ENCODE measurements around the gene HS3ST6.

Gene HS3ST6

GRCh38 chr16:1895949-1896675 is 22.1 kb downstream of the HS3ST6 start:
- peaks cover 3% of the 10 kb centered on the region for H3K27me3 ChIP-seq (ENCODE audit: insufficient read depth, low read length)
- H3K4me2 ChIP-seq (ENCODE audit: low read length), result no peak overlapping the region
- H4K20me1 ChIP-seq (ENCODE audit: insufficient read depth, low read length), result no peaks in the 10 kb centered on the region
- no peaks in the 10 kb centered on the region for H3K79me2 ChIP-seq (ENCODE audit: insufficient read depth, low read length)
- H3K9me2 ChIP-seq (ENCODE audit: low read depth, low read length), result no peaks in the 10 kb centered on the region
- no peaks in the 10 kb centered on the region for H3K9me3 ChIP-seq (ENCODE audit: low read length)
- no peak overlapping the region for H2AFZ ChIP-seq (ENCODE audit: low read length)
- no peak overlapping the region for H3K27ac ChIP-seq (ENCODE audit: low read depth, low read length, poor library complexity, severe bottlenecking)
- H3K36me3 ChIP-seq (ENCODE audit: insufficient read depth, low read length), result no peaks in the 10 kb centered on the region
- TF ChIP-seq EZH2 (IDR thresholded peaks at IDR 0.05; ENCODE audit: borderline replicate concordance, low read length), result no peak
- TF ChIP-seq CTCF (IDR thresholded peaks at IDR 0.05; ENCODE audit: low read length), result no peak
- no peaks in the 10 kb centered on the region for H3F3A ChIP-seq (ENCODE audit: insufficient read depth, low read length)
- H3K4me1 ChIP-seq (ENCODE audit: insufficient read depth, low read length, severe bottlenecking), result no peaks in the 10 kb centered on the region
- H3K4me3 ChIP-seq (ENCODE audit: low read depth, low read length, poor library complexity, severe bottlenecking), result no peak overlapping the region
- no peak overlapping the region for H3K9ac ChIP-seq (ENCODE audit: low read length)

GRCh38 chr16:1895068-1895467 is 23.1 kb downstream of the HS3ST6 start:
- Histone ChIP-seq H3K4me3 (ENCODE audit: low read depth, low read length, poor library complexity, severe bottlenecking) (no peak overlapping the region), H3K27ac (ENCODE audit: low read depth, low read length, poor library complexity, severe bottlenecking) (no peak overlapping the region), H4K20me1 (ENCODE audit: insufficient read depth, low read length) (no peaks in the 10 kb centered on the region), H3K4me2 (ENCODE audit: low read length) (no peak overlapping the region), H2AFZ (ENCODE audit: low read length) (no peak overlapping the region), H3K79me2 (ENCODE audit: insufficient read depth, low read length) (no peaks in the 10 kb centered on the region), H3K4me1 (ENCODE audit: insufficient read depth, low read length, severe bottlenecking) (no peaks in the 10 kb centered on the region), H3F3A (ENCODE audit: insufficient read depth, low read length) (no peaks in the 10 kb centered on the region), H3K36me3 (ENCODE audit: insufficient read depth, low read length) (no peaks in the 10 kb centered on the region), H3K9me2 (ENCODE audit: low read depth, low read length) (no peaks in the 10 kb centered on the region), H3K9ac (ENCODE audit: low read length) (no peak overlapping the region), H3K9me3 (ENCODE audit: low read length) (no peaks in the 10 kb centered on the region), H3K27me3 (ENCODE audit: insufficient read depth, low read length) (peaks cover 11% of the 10 kb centered on the region)
- TF ChIP-seq CTCF (IDR thresholded peaks at IDR 0.05; ENCODE audit: low read length) (no peak), EZH2 (IDR thresholded peaks at IDR 0.05; ENCODE audit: borderline replicate concordance, low read length) (no peak)

- 0 out of 2 replicates have a peak, but pooled peaks cover 8% of the 10 kb centered on the region for H3K27me3 ChIP-seq (ENCODE audit: insufficient read depth, low read length)
- TF ChIP-seq EZH2 (IDR thresholded peaks at IDR 0.05; ENCODE audit: borderline replicate concordance, low read length) (no peak), CTCF (IDR thresholded peaks at IDR 0.05; ENCODE audit: low read length) (no peak)
- H3K36me3 ChIP-seq (ENCODE audit: insufficient read depth, low read length), result no peaks in the 10 kb centered on the region
- H3K9ac ChIP-seq (ENCODE audit: low read length), result no peak overlapping the region
- H3K9me3 ChIP-seq (ENCODE audit: low read length), result no peaks in the 10 kb centered on the region
- H4K20me1 ChIP-seq (ENCODE audit: insufficient read depth, low read length), result no peaks in the 10 kb centered on the region
- H3K27ac ChIP-seq (ENCODE audit: low read depth, low read length, poor library complexity, severe bottlenecking), result no peak overlapping the region
- H3K9me2 ChIP-seq (ENCODE audit: low read depth, low read length), result no peaks in the 10 kb centered on the region
- no peak overlapping the region for H3K4me3 ChIP-seq (ENCODE audit: low read depth, low read length, poor library complexity, severe bottlenecking)
- no peak overlapping the region for H3K4me2 ChIP-seq (ENCODE audit: low read length)
- H3F3A ChIP-seq (ENCODE audit: insufficient read depth, low read length), result no peaks in the 10 kb centered on the region
- H3K79me2 ChIP-seq (ENCODE audit: insufficient read depth, low read length), result no peaks in the 10 kb centered on the region
- no peak overlapping the region for H2AFZ ChIP-seq (ENCODE audit: low read length)
- H3K4me1 ChIP-seq (ENCODE audit: insufficient read depth, low read length, severe bottlenecking), result no peaks in the 10 kb centered on the region
Observed at GRCh38 chr16:1890708-1891050, 27.5 kb downstream of the HS3ST6 start.
